Stimulated activated CD4-positive, alpha-beta T cell treated with anti-CD3 and anti-CD28 coated beads, Interleukin-4, amount 100 ng/mL, for 4 hours (primary cell): Measurements from ENCODE around the gene REXO1.
"Not testable (repeated sequence)": the region's sequence is repeated elsewhere in the genome, so short reads cannot be mapped to it uniquely, and the experiment has no call there.

Experiments
- DNase-seq, 2 experiments: peaks; one replicate each; pipeline ENCODE4 v3.0.0-alpha.2; 2020

REXO1 gene

GRCh38 chr19:1875646-1876495 is 27.6 kb upstream of the REXO1 start:
- DNase-seq, result peak; percentile 83 to 86

- not testable (repeated sequence) for DNase-seq
Measured at GRCh38 chr19:1875265-1875645, 27.0 kb upstream of the REXO1 start.

- no peak for DNase-seq
Measured at GRCh38 chr19:1874554-1875185, 26.4 kb upstream of the REXO1 start.

GRCh38 chr19:1873524-1874473 is 25.5 kb upstream of the REXO1 start:
- no peak for DNase-seq

- DNase-seq, result no peak
Measured at GRCh38 chr19:1872807-1873523, 24.7 kb upstream of the REXO1 start.

- no peak for DNase-seq
Measured at GRCh38 chr19:1871630-1872029, 23.3 kb upstream of the REXO1 start.

GRCh38 chr19:1871140-1871597 is 22.9 kb upstream of the REXO1 start:
- DNase-seq, result no peak

GRCh38 chr19:1868971-1869370 is 20.7 kb upstream of the REXO1 start:
- no peak for DNase-seq

- DNase-seq, result no peak
Measured at GRCh38 chr19:1867349-1867724, 19.1 kb upstream of the REXO1 start.

- no peak for DNase-seq
Measured at GRCh38 chr19:1866693-1867348, 18.5 kb upstream of the REXO1 start.

- DNase-seq, result no peak
Measured at GRCh38 chr19:1865172-1866010, 17.1 kb upstream of the REXO1 start.

GRCh38 chr19:1864480-1865171 is 16.3 kb upstream of the REXO1 start:
- peak; percentile 56 to 65 for DNase-seq

- peak; percentile 92 to 93 for DNase-seq
Measured at GRCh38 chr19:1863638-1864479, 15.6 kb upstream of the REXO1 start.

GRCh38 chr19:1863328-1863637 is 15.0 kb upstream of the REXO1 start, which contains the start of gene KLF16:
KLF16 (minus strand) TSS chr19:1863579; CDS start chr19:1863497, 82 bp downstream.
- no peak for DNase-seq

GRCh38 chr19:1862424-1863327 is 14.4 kb upstream of the REXO1 start:
- peak; percentile 38 to 70 for DNase-seq

- no peak for DNase-seq
Measured at GRCh38 chr19:1862068-1862423, 13.8 kb upstream of the REXO1 start.

GRCh38 chr19:1861599-1862031 is 13.3 kb upstream of the REXO1 start:
- no peak for DNase-seq
